Liver (tissue), 9 donors: ENCODE measurements around the gene HDC. TPM values are rescaled to one million over a fixed set of nuclear protein-coding genes. Genes with fewer than 3 reads are reported as not detected.

Experiments used
- DNase-seq: peaks from one replicate; pipeline ENCODE4 v3.0.0-alpha.2; 2017; ENCODE audit warnings: low spot score
- H3K27ac ChIP-seq, 2 donors: one replicate each; pipeline ENCODE4 v1.7.0; 2013; ENCODE audit warnings: inconsistent platforms in 2 of 2, low read length in 2 of 2, control low read depth in 1 of 2, low read depth in 1 of 2, mild to moderate bottlenecking in 1 of 2
- H3K27me3 ChIP-seq, 4 donors: one replicate each; pipeline versions ENCODE4 v1.6.1 to v1.7.0; 2013; ENCODE audit warnings: low read length in 3 of 4, inconsistent platforms in 1 of 4, mild to moderate bottlenecking in 1 of 4, moderate library complexity in 1 of 4; ENCODE audit not compliant: control insufficient read depth in 4 of 4, insufficient read depth in 4 of 4
- H3K36me3 ChIP-seq, 4 donors: one replicate each; pipeline versions ENCODE4 v1.6.1 to v1.7.0; 2013; ENCODE audit warnings: low read length in 3 of 4, mild to moderate bottlenecking in 3 of 4, low read depth in 1 of 4, moderate library complexity in 1 of 4; ENCODE audit not compliant: control insufficient read depth in 4 of 4, insufficient read depth in 3 of 4
- H3K4me1 ChIP-seq, 4 donors: one replicate each; pipeline versions ENCODE4 v1.6.1 to v1.7.0; 2013; ENCODE audit warnings: low read length in 3 of 4, mild to moderate bottlenecking in 3 of 4, moderate library complexity in 1 of 4; ENCODE audit not compliant: control insufficient read depth in 4 of 4, insufficient read depth in 4 of 4
- H3K4me3 ChIP-seq, 3 donors: one replicate each; pipeline versions ENCODE4 v1.6.1 to v1.7.0; 2013; ENCODE audit warnings: low read length in 3 of 3, control low read depth in 1 of 3, low read depth in 1 of 3, mild to moderate bottlenecking in 1 of 3
- H3K9ac ChIP-seq, 2 donors: one replicate each; pipeline ENCODE4 v1.7.0; 2013; ENCODE audit warnings: low read length in 2 of 2, mild to moderate bottlenecking in 2 of 2, moderate library complexity in 2 of 2, control low read depth in 1 of 2, low read depth in 1 of 2
- H3K9me3 ChIP-seq, 4 donors: one replicate each; pipeline versions ENCODE4 v1.6.1 to v1.7.0; 2013; ENCODE audit warnings: low read length in 3 of 4; ENCODE audit not compliant: control insufficient read depth in 4 of 4
- EGR1 ChIP-seq, 2 donors: IDR thresholded peaks; 2 replicates each; pipeline ENCODE4 v1.6.1; 2016 to 2018; ENCODE audit warnings: antibody characterized with exemption in 2 of 2, low read depth in 2 of 2
- FOXA1 ChIP-seq: IDR thresholded peaks from 2 replicates; pipeline ENCODE4 v1.6.1; 2016; ENCODE audit warnings: antibody characterized with exemption
- FOXA2 ChIP-seq: IDR thresholded peaks from 2 replicates; pipeline ENCODE4 v1.6.1; 2016; ENCODE audit warnings: antibody characterized with exemption
- GABPA ChIP-seq, 2 donors: IDR thresholded peaks in 1 of 2; conservative IDR thresholded peaks in 1 of 2; 2 replicates each; pipeline ENCODE4 v1.6.1; 2016; ENCODE audit warnings: antibody characterized with exemption in 2 of 2, mild to moderate bottlenecking in 1 of 2, moderate library complexity in 1 of 2
- HNF4A ChIP-seq, 2 donors: conservative IDR thresholded peaks; 2 replicates each; pipeline ENCODE4 v1.6.1; 2016; ENCODE audit warnings: antibody characterized with exemption in 2 of 2, mild to moderate bottlenecking in 2 of 2
- HNF4G ChIP-seq: IDR thresholded peaks from 2 replicates; pipeline ENCODE4 v1.6.1; 2016; ENCODE audit warnings: antibody characterized with exemption
- JUND ChIP-seq, 2 donors: IDR thresholded peaks; 2 replicates each; pipeline ENCODE4 v1.6.1; 2016; ENCODE audit warnings: antibody characterized with exemption in 2 of 2
- RAD21 ChIP-seq, 2 donors: IDR thresholded peaks; 2 replicates each; pipeline ENCODE4 v1.6.1; 2016; ENCODE audit warnings: antibody characterized with exemption in 2 of 2, mild to moderate bottlenecking in 2 of 2
- RXRA ChIP-seq, 2 donors: IDR thresholded peaks; 2 replicates each; pipeline ENCODE4 v1.6.1; 2017 to 2018; ENCODE audit warnings: antibody characterized with exemption in 2 of 2, mild to moderate bottlenecking in 1 of 2
- SP1 ChIP-seq: IDR thresholded peaks from 2 replicates; pipeline ENCODE4 v1.6.1; 2018; ENCODE audit warnings: antibody characterized with exemption, mild to moderate bottlenecking
- TAF1 ChIP-seq: conservative IDR thresholded peaks from 2 replicates; pipeline ENCODE4 v1.6.1; 2016; ENCODE audit warnings: antibody characterized with exemption, mild to moderate bottlenecking
- YY1 ChIP-seq: IDR thresholded peaks from 2 replicates; pipeline ENCODE4 v1.6.1; 2016; ENCODE audit warnings: antibody characterized with exemption, mild to moderate bottlenecking
- WGBS: extraction: QIAGEN DNeasy Blood & Tissue Kit; methylation state at CpG from one replicate; pipeline ENCODE4 v1.1.7; 2013; 5-methylcytosine and 5-hydroxymethylcytosine counted together
- polyA plus RNA-seq, 2 donors: library from polyadenylated mRNA; stranded (reverse) in 1 of 2; unstranded in 1 of 2; fragments of 200-250 nt in 1 of 2; fragments of >200 nt in 1 of 2; fragmentation: Nextera tagmentation in 1 of 2; extraction: Ambion mirVana in 1 of 2; gene quantifications; one replicate each; pipeline versions ENCODE4 v1.2.1 to v1.2.3, GENCODE V29; 2013 to 2015
- total RNA-seq, 2 donors: library from RNA; depleted of rRNA; stranded (reverse); fragments of >200 nt; gene quantifications; one replicate each; pipeline ENCODE4 v1.2.3, GENCODE V29; 2014
- TF ChIP-seq, protein P1 (sequence below): IDR thresholded peaks from 2 replicates; pipeline ENCODE4 v1.6.1; 2016; ENCODE audit warnings: antibody characterized with exemption, mild to moderate bottlenecking
- TF ChIP-seq, protein P2 (sequence below): IDR thresholded peaks from 2 replicates; pipeline ENCODE4 v1.6.1; 2016; ENCODE audit warnings: antibody characterized with exemption
- TF ChIP-seq, protein P3 (sequence below): IDR thresholded peaks from 2 replicates; pipeline ENCODE4 v1.6.1; 2016; ENCODE audit warnings: antibody characterized with exemption
- donor health status: healthy.
- donor health status: healthy.
- donor health status: healthy.
- donor health status: healthy.
- donor health status: healthy.

The HDC gene
- total and polyA plus RNA-seq, 4 donors, result 0.07 to 3.0 (median 0.78) TPM

DNA sequence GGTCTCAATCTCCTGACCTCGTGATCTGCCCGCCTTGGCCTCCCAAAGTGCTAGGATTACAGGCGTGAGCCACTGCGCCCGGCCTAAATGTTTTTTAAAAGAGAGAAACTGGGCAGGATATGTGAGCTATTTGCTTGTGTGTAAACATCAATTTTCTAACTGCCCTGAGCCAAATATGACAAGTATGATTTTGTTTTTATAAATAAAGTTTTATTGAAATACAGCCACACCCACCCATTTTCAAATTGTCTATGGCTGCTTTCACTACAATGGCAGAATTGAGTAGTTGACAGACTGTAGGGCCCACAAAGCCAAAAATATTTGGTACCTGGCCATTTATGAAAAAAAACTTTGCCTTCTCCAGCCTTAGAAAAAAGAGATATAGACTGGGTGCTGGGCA, 15.9 kb upstream of the HDC start:
- DNase-seq, result no peak
- Histone ChIP-seq H3K9ac (no peak overlapping the region), H3K27me3 (no peaks in the 10 kb centered on the region), H3K4me3 (no peak overlapping the region), H3K4me1 (no peaks in the 10 kb centered on the region), H3K36me3 (peaks cover 0 to 5% (median 3%) of the 10 kb centered on the region in 4 donors), H3K27ac (no peak overlapping the region), H3K9me3 (no peaks in the 10 kb centered on the region)
- 92% methylated on average over 5 of the region's 5 CpGs for WGBS
- TF ChIP-seq HNF4A (conservative IDR thresholded peaks at IDR 0.05), result no peak

DNA sequence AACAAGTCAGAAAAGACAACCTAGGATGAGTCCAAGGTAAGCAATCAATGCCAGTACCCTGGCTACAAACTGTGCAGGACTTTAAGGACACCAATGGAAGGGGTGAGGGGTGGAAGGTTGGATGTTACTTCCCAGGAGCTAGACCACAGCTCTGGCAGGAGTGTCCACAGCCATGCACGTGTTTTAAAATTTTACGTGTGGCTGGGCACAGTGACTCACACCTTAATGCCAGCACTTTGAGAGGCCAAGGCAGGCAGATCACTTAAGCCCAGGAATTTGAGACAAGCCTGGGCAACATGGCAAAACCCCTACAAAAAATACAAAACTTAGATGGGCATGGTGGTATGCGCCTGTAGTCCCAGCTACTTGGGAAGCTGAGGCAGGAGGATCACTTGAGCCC, 14.7 kb upstream of the HDC start:
- no peak overlapping the region for H3K27ac ChIP-seq
- TF ChIP-seq YY1 (no peak), HNF4A (conservative IDR thresholded peaks at IDR 0.05) (no peak), JUND (IDR thresholded peaks at IDR 0.05) (no peak)
- no peak for DNase-seq
- no peaks in the 10 kb centered on the region for H3K9me3 ChIP-seq
- H3K4me1 ChIP-seq, result no peaks in the 10 kb centered on the region
- H3K36me3 ChIP-seq, result peaks cover 0 to 3% (median 3%) of the 10 kb centered on the region in 4 donors
- H3K9ac ChIP-seq, result no peak overlapping the region
- H3K4me3 ChIP-seq, result no peak overlapping the region
- 98% methylated on average over 3 of the region's 3 CpGs for WGBS
- H3K27me3 ChIP-seq, result no peaks in the 10 kb centered on the region

DNA sequence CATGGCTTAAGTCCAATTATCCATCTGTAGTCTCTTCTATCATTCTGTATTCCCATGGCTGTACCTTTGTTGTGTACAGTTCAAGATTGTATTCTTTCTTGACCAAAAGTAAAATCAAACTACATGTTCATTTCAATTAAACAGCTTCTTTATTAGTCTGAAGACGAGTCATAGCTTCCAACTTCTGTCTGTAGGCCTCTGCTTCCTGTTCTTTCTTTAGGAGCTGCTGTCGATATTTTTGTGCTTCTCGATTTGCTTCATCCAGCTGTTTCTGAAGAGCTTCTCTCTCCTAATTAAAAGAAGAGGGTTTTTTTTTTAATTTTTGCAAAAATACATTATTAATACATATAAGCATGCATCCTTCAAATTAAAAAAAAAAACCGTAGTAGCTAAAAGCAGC, 13.0 kb upstream of the HDC start:
- peaks cover 0 to 3% (median 0%) of the 10 kb centered on the region in 4 donors for H3K36me3 ChIP-seq
- TF ChIP-seq, protein P1, sequence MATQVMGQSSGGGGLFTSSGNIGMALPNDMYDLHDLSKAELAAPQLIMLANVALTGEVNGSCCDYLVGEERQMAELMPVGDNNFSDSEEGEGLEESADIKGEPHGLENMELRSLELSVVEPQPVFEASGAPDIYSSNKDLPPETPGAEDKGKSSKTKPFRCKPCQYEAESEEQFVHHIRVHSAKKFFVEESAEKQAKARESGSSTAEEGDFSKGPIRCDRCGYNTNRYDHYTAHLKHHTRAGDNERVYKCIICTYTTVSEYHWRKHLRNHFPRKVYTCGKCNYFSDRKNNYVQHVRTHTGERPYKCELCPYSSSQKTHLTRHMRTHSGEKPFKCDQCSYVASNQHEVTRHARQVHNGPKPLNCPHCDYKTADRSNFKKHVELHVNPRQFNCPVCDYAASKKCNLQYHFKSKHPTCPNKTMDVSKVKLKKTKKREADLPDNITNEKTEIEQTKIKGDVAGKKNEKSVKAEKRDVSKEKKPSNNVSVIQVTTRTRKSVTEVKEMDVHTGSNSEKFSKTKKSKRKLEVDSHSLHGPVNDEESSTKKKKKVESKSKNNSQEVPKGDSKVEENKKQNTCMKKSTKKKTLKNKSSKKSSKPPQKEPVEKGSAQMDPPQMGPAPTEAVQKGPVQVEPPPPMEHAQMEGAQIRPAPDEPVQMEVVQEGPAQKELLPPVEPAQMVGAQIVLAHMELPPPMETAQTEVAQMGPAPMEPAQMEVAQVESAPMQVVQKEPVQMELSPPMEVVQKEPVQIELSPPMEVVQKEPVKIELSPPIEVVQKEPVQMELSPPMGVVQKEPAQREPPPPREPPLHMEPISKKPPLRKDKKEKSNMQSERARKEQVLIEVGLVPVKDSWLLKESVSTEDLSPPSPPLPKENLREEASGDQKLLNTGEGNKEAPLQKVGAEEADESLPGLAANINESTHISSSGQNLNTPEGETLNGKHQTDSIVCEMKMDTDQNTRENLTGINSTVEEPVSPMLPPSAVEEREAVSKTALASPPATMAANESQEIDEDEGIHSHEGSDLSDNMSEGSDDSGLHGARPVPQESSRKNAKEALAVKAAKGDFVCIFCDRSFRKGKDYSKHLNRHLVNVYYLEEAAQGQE, result no peak
- TF ChIP-seq GABPA (IDR thresholded peaks at IDR 0.05 in 1 of 2, conservative IDR thresholded peaks at IDR 0.05 in 1 of 2), result no peak
- TF ChIP-seq RAD21 (IDR thresholded peaks at IDR 0.05), result no peak
- no peak for TF ChIP-seq HNF4G
- no peak for TF ChIP-seq HNF4A (conservative IDR thresholded peaks at IDR 0.05)
- no peak for TF ChIP-seq JUND (IDR thresholded peaks at IDR 0.05)
- no peak for TF ChIP-seq SP1
- H3K9ac ChIP-seq, result no peak overlapping the region
- no peaks in the 10 kb centered on the region for H3K9me3 ChIP-seq
- no peak overlapping the region for H3K27ac ChIP-seq
- 90% methylated on average over 4 of the region's 4 CpGs for WGBS
- no peaks in the 10 kb centered on the region for H3K4me1 ChIP-seq
- H3K27me3 ChIP-seq, result no peaks in the 10 kb centered on the region
- H3K4me3 ChIP-seq, result no peak overlapping the region
- no peak for DNase-seq

DNA sequence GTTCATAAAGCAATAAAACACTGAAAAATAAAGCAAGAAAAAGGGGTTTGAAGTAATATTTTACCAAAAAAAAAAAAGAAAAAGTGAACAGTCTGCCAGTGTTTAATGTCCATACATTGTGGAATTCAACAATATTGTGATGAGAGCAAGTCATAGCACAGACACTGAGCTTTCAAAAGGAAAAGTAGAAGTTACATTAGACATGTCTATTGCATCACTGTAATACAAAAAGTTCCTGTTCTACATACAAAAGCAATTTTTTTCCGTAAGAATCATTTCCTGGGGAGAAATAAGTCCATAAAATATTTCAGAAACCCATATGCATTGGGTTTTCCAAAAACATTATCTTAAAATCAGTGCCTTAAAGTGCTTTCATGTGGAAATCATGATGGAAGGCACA, 11.8 kb upstream of the HDC start:
- WGBS, result 89% methylated on average over 1 of the region's 1 CpG
- no peaks in the 10 kb centered on the region for H3K27me3 ChIP-seq
- DNase-seq, result no peak
- H3K36me3 ChIP-seq, result peaks cover 0 to 3% (median 0%) of the 10 kb centered on the region in 4 donors
- no peak overlapping the region for H3K4me3 ChIP-seq
- H3K9me3 ChIP-seq, result no peaks in the 10 kb centered on the region
- no peak overlapping the region for H3K9ac ChIP-seq
- no peak overlapping the region for H3K27ac ChIP-seq
- H3K4me1 ChIP-seq, result no peaks in the 10 kb centered on the region
- no peak for TF ChIP-seq HNF4G
- TF ChIP-seq, protein P2, sequence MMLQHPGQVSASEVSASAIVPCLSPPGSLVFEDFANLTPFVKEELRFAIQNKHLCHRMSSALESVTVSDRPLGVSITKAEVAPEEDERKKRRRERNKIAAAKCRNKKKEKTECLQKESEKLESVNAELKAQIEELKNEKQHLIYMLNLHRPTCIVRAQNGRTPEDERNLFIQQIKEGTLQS, result no peak
- TF ChIP-seq RAD21 (IDR thresholded peaks at IDR 0.05), result no peak
- TF ChIP-seq GABPA (IDR thresholded peaks at IDR 0.05 in 1 of 2, conservative IDR thresholded peaks at IDR 0.05 in 1 of 2), result no peak
- TF ChIP-seq JUND (IDR thresholded peaks at IDR 0.05), result no peak
- no peak for TF ChIP-seq FOXA1
- no peak for TF ChIP-seq EGR1 (IDR thresholded peaks at IDR 0.05; ENCODE audit: low read depth in 2 of 2)
- TF ChIP-seq, protein P1, result no peak
- no peak for TF ChIP-seq RXRA (IDR thresholded peaks at IDR 0.05)
- no peak for TF ChIP-seq HNF4A (conservative IDR thresholded peaks at IDR 0.05)
- TF ChIP-seq SP1, result no peak
- TF ChIP-seq, protein P3, sequence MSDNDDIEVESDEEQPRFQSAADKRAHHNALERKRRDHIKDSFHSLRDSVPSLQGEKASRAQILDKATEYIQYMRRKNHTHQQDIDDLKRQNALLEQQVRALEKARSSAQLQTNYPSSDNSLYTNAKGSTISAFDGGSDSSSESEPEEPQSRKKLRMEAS, result no peak
- no peak for TF ChIP-seq TAF1
- no peak for TF ChIP-seq FOXA2
